ENCODE results near the gene TMEM209.
"Not testable (repeated sequence)": the region's sequence is repeated elsewhere in the genome, so short reads cannot be mapped to it uniquely, and the experiment has no call there.

TMEM209 gene

GRCh38 chr7:130219871-130220270 is 14.7 kb upstream of the TMEM209 start:
- no peak overlapping the region for H3K27ac ChIP-seq
- H3K4me3 ChIP-seq, result no peak overlapping the region

- Histone ChIP-seq H3K4me3 (no peak overlapping the region), H3K27ac (no peak overlapping the region)
These were observed 13.8 kb upstream of the TMEM209 start for GRCh38 chr7:130218806-130219620.

GRCh38 chr7:130216750-130217149 is 11.5 kb upstream of the TMEM209 start:
- Histone ChIP-seq H3K4me3 (no peak overlapping the region), H3K27ac (no peak overlapping the region)

GRCh38 chr7:130216025-130216424 is 10.8 kb upstream of the TMEM209 start:
- no peak overlapping the region for H3K4me3 ChIP-seq
- no peak overlapping the region for H3K27ac ChIP-seq

- no peak overlapping the region for H3K27ac ChIP-seq
- no peak overlapping the region for H3K4me3 ChIP-seq
These were observed 8.6 kb upstream of the TMEM209 start for GRCh38 chr7:130213828-130214227.

GRCh38 chr7:130210181-130210935 is 5.2 kb upstream of the TMEM209 start:
- Histone ChIP-seq H3K27ac (peak overlapping the region in 4 of 21 experiments; percentile 7 to 52 (median 40)), H3K4me3 (no peak overlapping the region)

- Histone ChIP-seq H3K4me3 (no peak overlapping the region), H3K27ac (no peak overlapping the region)
These were observed 3.3 kb upstream of the TMEM209 start for GRCh38 chr7:130208516-130208915.

- Histone ChIP-seq H3K4me3 (no peak within 1 kb of the TSS), H3K27ac (peak within 1 kb of the TSS in 1 of 21 experiments; percentile 14)
These were observed 2.4 kb upstream of the TMEM209 start, which contains the start of gene SSMEM1 for GRCh38 chr7:130207642-130208041. Gene SSMEM1 (plus strand): TSS chr7:130207860. CDS start chr7:130207911, 51 bp downstream.

GRCh38 chr7:130207033-130207432 is 1.8 kb upstream of the TMEM209 start:
- Histone ChIP-seq H3K27ac (peak overlapping the region in 1 of 21 experiments; percentile 14), H3K4me3 (no peak overlapping the region)

- Histone ChIP-seq H3K27ac (no peak overlapping the region), H3K4me3 (no peak overlapping the region)
These were observed 3.4 kb downstream of the TMEM209 start for GRCh38 chr7:130201796-130202195.

GRCh38 chr7:130197094-130197493 is 8.1 kb downstream of the TMEM209 start:
- Histone ChIP-seq H3K4me3 (no peak overlapping the region), H3K27ac (no peak overlapping the region)

GRCh38 chr7:130196476-130196875 is 8.7 kb downstream of the TMEM209 start:
- no peak overlapping the region for H3K27ac ChIP-seq

GRCh38 chr7:130195396-130195795 is 9.8 kb downstream of the TMEM209 start:
- Histone ChIP-seq H3K27ac (no peak overlapping the region), H3K4me3 (no peak overlapping the region)

More at GRCh38 chr7:130196476-130196875, 8.7 kb downstream of the TMEM209 start:
- H3K4me3 ChIP-seq, result no peak overlapping the region

GRCh38 chr7:130191791-130192190 is 13.4 kb downstream of the TMEM209 start:
- no peak overlapping the region for H3K27ac ChIP-seq
- no peak overlapping the region for H3K4me3 ChIP-seq

- no peak overlapping the region for H3K4me3 ChIP-seq
These were observed 15.9 kb downstream of the TMEM209 start for GRCh38 chr7:130189343-130189742.

GRCh38 chr7:130187360-130187759 is 17.8 kb downstream of the TMEM209 start:
- Histone ChIP-seq H3K4me3 (no peak overlapping the region), H3K27ac (no peak overlapping the region)

More at GRCh38 chr7:130189343-130189742, 15.9 kb downstream of the TMEM209 start:
- no peak overlapping the region for H3K27ac ChIP-seq

GRCh38 chr7:130184349-130184748 is 20.9 kb downstream of the TMEM209 start:
- H3K4me3 ChIP-seq, H3K27ac ChIP-seq: not testable (repeated sequence)

- Histone ChIP-seq H3K27ac (no peak overlapping the region), H3K4me3 (no peak overlapping the region)
These were observed 22.2 kb downstream of the TMEM209 start for GRCh38 chr7:130182990-130183389.

- Histone ChIP-seq H3K4me3 (no peak overlapping the region), H3K27ac (no peak overlapping the region)
These were observed 24.0 kb downstream of the TMEM209 start for GRCh38 chr7:130181263-130181605.

- no peak overlapping the region for H3K4me3 ChIP-seq
These were observed 24.5 kb downstream of the TMEM209 start for GRCh38 chr7:130180571-130181262.

More at GRCh38 chr7:130180571-130181262, 24.5 kb downstream of the TMEM209 start:
- no peak overlapping the region for H3K27ac ChIP-seq

All from skin epidermis (tissue), 12 donors.